ENCODE results near the gene DDX39B.
"Not testable (repeated sequence)": the region's sequence is repeated elsewhere in the genome, so short reads cannot be mapped to it uniquely, and the experiment has no call there.

The DDX39B gene

GRCh38 chr6:31525932-31526591 is 15.7 kb downstream of the DDX39B start:
- no peak for DNase-seq (ENCODE audit: low spot score)
- TF ChIP-seq, protein P1, sequence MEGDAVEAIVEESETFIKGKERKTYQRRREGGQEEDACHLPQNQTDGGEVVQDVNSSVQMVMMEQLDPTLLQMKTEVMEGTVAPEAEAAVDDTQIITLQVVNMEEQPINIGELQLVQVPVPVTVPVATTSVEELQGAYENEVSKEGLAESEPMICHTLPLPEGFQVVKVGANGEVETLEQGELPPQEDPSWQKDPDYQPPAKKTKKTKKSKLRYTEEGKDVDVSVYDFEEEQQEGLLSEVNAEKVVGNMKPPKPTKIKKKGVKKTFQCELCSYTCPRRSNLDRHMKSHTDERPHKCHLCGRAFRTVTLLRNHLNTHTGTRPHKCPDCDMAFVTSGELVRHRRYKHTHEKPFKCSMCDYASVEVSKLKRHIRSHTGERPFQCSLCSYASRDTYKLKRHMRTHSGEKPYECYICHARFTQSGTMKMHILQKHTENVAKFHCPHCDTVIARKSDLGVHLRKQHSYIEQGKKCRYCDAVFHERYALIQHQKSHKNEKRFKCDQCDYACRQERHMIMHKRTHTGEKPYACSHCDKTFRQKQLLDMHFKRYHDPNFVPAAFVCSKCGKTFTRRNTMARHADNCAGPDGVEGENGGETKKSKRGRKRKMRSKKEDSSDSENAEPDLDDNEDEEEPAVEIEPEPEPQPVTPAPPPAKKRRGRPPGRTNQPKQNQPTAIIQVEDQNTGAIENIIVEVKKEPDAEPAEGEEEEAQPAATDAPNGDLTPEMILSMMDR (IDR thresholded peaks at IDR 0.05; ENCODE audit: extremely low read depth, insufficient read depth, missing control alignments): no peak
- in situ Hi-C loops (cut with MboI; ENCODE audit: low pct_unique_long_range_greater_than_20kb, low sequenced_read_pairs, unreplicated experiment): no loop called here

GRCh38 chr6:31525553-31525931 is 16.3 kb downstream of the DDX39B start:
- TF ChIP-seq, protein P1 (IDR thresholded peaks at IDR 0.05; ENCODE audit: extremely low read depth, insufficient read depth, missing control alignments): no peak
- no peak for DNase-seq (ENCODE audit: low spot score)
- in situ Hi-C loops (cut with MboI; ENCODE audit: low pct_unique_long_range_greater_than_20kb, low sequenced_read_pairs, unreplicated experiment): no loop called here

- TF ChIP-seq, protein P1 (IDR thresholded peaks at IDR 0.05; ENCODE audit: extremely low read depth, insufficient read depth, missing control alignments): no peak
- DNase-seq (ENCODE audit: low spot score): no peak
- in situ Hi-C loops (cut with MboI; ENCODE audit: low pct_unique_long_range_greater_than_20kb, low sequenced_read_pairs, unreplicated experiment): no loop called here
These were observed 20.0 kb downstream of the DDX39B start for GRCh38 chr6:31521835-31522234.

DNA sequence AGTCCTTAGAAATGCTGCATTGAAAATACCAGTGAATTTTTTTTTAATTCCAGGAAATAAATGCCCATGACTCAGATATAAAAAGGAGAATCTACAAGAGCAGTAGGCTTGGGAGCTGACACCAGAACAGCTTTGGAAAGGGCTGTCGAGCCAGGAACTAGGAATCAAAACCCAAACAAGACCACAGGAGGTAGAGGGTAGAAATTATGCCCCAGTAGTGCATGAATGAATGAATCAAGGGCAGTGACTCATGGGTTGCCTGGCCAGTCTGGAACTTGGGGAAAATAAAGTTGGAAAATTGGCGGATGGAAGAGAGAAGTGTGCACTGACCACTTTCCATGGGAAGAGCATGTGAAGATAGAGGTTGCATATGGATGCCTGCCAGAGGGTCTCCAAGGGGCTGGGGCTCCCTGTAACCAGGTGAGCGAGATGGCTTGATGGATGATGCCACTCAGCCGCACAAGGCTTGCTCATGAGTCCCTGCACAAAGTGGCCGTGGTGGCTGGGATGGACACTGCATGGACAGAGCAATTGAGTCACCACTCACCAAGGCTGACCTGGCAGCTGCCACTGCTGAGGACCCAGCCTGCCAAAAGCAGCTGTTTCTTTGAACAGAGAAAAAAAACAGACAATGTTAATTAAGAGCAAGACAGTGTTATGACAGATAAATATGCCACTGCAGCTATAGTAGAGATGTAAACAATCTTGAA is 28.2 kb downstream of the DDX39B start:
- no peak for DNase-seq (ENCODE audit: low spot score)
- TF ChIP-seq, protein P1 (IDR thresholded peaks at IDR 0.05; ENCODE audit: extremely low read depth, insufficient read depth, missing control alignments): no peak
- in situ Hi-C loops (cut with MboI; ENCODE audit: low pct_unique_long_range_greater_than_20kb, low sequenced_read_pairs, unreplicated experiment): no loop called here

- no peak for DNase-seq (ENCODE audit: low spot score)
- in situ Hi-C loops (cut with MboI; ENCODE audit: low pct_unique_long_range_greater_than_20kb, low sequenced_read_pairs, unreplicated experiment): no loop called here
- TF ChIP-seq, protein P1 (IDR thresholded peaks at IDR 0.05; ENCODE audit: extremely low read depth, insufficient read depth, missing control alignments): no peak
These were observed 31.8 kb downstream of the DDX39B start for GRCh38 chr6:31510007-31510406.

GRCh38 chr6:31509036-31509435 is 32.8 kb downstream of the DDX39B start:
- DNase-seq (ENCODE audit: low spot score); in situ Hi-C loops (cut with MboI; ENCODE audit: low pct_unique_long_range_greater_than_20kb, low sequenced_read_pairs, unreplicated experiment): not testable (repeated sequence)

- in situ Hi-C loops (cut with MboI; ENCODE audit: low pct_unique_long_range_greater_than_20kb, low sequenced_read_pairs, unreplicated experiment): no loop called here
- no peak for DNase-seq (ENCODE audit: low spot score)
- TF ChIP-seq, protein P1 (IDR thresholded peaks at IDR 0.05; ENCODE audit: extremely low read depth, insufficient read depth, missing control alignments): no peak
These were observed 39.2 kb downstream of the DDX39B start for GRCh38 chr6:31502586-31502985.

GRCh38 chr6:31499648-31500047 is 42.2 kb downstream of the DDX39B start:
- DNase-seq (ENCODE audit: low spot score); in situ Hi-C loops (cut with MboI; ENCODE audit: low pct_unique_long_range_greater_than_20kb, low sequenced_read_pairs, unreplicated experiment): not testable (repeated sequence)
